Heart left ventricle (tissue), 13 donors: ENCODE measurements around the gene AFG3L2.

Experiments used
- POLR2A ChIP-seq, 2 donors: fragments of 450-650 bp; IDR thresholded peaks; one replicate each; pipeline ENCODE4 v1.6.1; 2017; ENCODE audit warnings: antibody characterized with exemption in 2 of 2, mild to moderate bottlenecking in 2 of 2, moderate library complexity in 2 of 2
- TF ChIP-seq, protein P1 (sequence below), 12 donors: fragments of 200-600 bp; sonication (generic) in 4 of 12; IDR thresholded peaks; one replicate each; pipeline versions ENCODE4 v1.5.0 to v1.8.0; 2018 to 2022; ENCODE audit warnings: antibody characterized with exemption in 12 of 12, mild to moderate bottlenecking in 5 of 12
- donor health status: ischemic (EF 13 %, LVEDD 7.1; RV severe dilation, severe dysfunction).
- donor health status: DM: no; HTN: yes; CAD: no.
- donor health status: DM: no; HTN: no; CAD: no.
- donor health status: ischemic (EF 25% LVEDD 6.9; RV normal size, moderate dysfunction).
- donor health status: ischemic (EF 25% LVEDD 5.7; RV mildly dilated, moderate dysfunction).
- donor health status: ischemic (EF 35%, LVEDD 5.7; RV mildly dilated, moderate dysfunction).
- donor health status: nonischemic (EF 11% LVEDD 7.7; RV severe dilation, severe dysfunction).
- donor health status: DM: yes; HTN: yes; CAD: no.
- donor health status: PGD.
- donor health status: ischemic (EF 29% LVEDD 5.4; RV normal size, mild dysfunction).
- donor health status: nonischemic (EF 23%, LVEDD 6.1; RV moderate dilation, normal function).

GRCh38 chr18:12318334-12318697, 58.7 kb downstream of the AFG3L2 start:
- TF ChIP-seq, protein P1, sequence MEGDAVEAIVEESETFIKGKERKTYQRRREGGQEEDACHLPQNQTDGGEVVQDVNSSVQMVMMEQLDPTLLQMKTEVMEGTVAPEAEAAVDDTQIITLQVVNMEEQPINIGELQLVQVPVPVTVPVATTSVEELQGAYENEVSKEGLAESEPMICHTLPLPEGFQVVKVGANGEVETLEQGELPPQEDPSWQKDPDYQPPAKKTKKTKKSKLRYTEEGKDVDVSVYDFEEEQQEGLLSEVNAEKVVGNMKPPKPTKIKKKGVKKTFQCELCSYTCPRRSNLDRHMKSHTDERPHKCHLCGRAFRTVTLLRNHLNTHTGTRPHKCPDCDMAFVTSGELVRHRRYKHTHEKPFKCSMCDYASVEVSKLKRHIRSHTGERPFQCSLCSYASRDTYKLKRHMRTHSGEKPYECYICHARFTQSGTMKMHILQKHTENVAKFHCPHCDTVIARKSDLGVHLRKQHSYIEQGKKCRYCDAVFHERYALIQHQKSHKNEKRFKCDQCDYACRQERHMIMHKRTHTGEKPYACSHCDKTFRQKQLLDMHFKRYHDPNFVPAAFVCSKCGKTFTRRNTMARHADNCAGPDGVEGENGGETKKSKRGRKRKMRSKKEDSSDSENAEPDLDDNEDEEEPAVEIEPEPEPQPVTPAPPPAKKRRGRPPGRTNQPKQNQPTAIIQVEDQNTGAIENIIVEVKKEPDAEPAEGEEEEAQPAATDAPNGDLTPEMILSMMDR (IDR thresholded peaks at IDR 0.05) = no peak
- no peak for TF ChIP-seq POLR2A (IDR thresholded peaks at IDR 0.05)
